Stomach smooth muscle (tissue), 2 donors: Measurements from ENCODE around the gene ZNF385B.

Source experiments
- H3K27ac ChIP-seq: one replicate; pipeline ENCODE4 v1.7.0; 2013; ENCODE audit warnings: mild to moderate bottlenecking, low read length, inconsistent platforms
- H3K27me3 ChIP-seq, 2 donors: one replicate each; pipeline ENCODE4 v1.7.0; 2013; ENCODE audit warnings: low read length in 2 of 2; ENCODE audit not compliant: insufficient read depth in 2 of 2, control insufficient read depth in 1 of 2
- H3K36me3 ChIP-seq, 2 donors: one replicate each; pipeline ENCODE4 v1.7.0; 2013; ENCODE audit warnings: low read length in 2 of 2; ENCODE audit not compliant: control insufficient read depth in 2 of 2, insufficient read depth in 2 of 2
- H3K4me1 ChIP-seq: one replicate; pipeline ENCODE4 v1.7.0; 2013; ENCODE audit warnings: low read length; ENCODE audit not compliant: control insufficient read depth, insufficient read depth
- H3K4me3 ChIP-seq, 2 donors: one replicate each; pipeline ENCODE4 v1.7.0; 2013; ENCODE audit warnings: low read length in 2 of 2
- H3K9ac ChIP-seq, 2 donors: one replicate each; pipeline ENCODE4 v1.7.0; 2013; ENCODE audit warnings: low read length in 2 of 2, mild to moderate bottlenecking in 1 of 2
- H3K9me3 ChIP-seq, 2 donors: one replicate each; pipeline ENCODE4 v1.7.0; 2013; ENCODE audit warnings: low read length in 2 of 2; ENCODE audit not compliant: control insufficient read depth in 2 of 2
- donor health status: healthy.
- donor health status: Pancreatic carcinoma.

ZNF385B gene

GRCh38 chr2:179443180-179443579 is 418.2 kb downstream of the ZNF385B start:
- Histone ChIP-seq H3K9me3 (no peaks in the 10 kb centered on the region), H3K27ac (no peak overlapping the region), H3K4me1 (no peaks in the 10 kb centered on the region), H3K4me3 (no peak overlapping the region), H3K36me3 (no peaks in the 10 kb centered on the region), H3K27me3 (no peaks in the 10 kb centered on the region), H3K9ac (no peak overlapping the region)

- no peak overlapping the region for H3K27ac ChIP-seq
- H3K4me3 ChIP-seq, result no peak overlapping the region
- no peaks in the 10 kb centered on the region for H3K4me1 ChIP-seq
- H3K9me3 ChIP-seq, result no peaks in the 10 kb centered on the region
- no peak overlapping the region for H3K9ac ChIP-seq
- no peaks in the 10 kb centered on the region for H3K27me3 ChIP-seq
- H3K36me3 ChIP-seq, result no peaks in the 10 kb centered on the region
Measured at GRCh38 chr2:179442206-179442605, 419.2 kb downstream of the ZNF385B start.

GRCh38 chr2:179441551-179441950 is 419.9 kb downstream of the ZNF385B start:
- Histone ChIP-seq H3K9ac (no peak overlapping the region), H3K27ac (no peak overlapping the region), H3K36me3 (no peaks in the 10 kb centered on the region), H3K27me3 (no peaks in the 10 kb centered on the region), H3K4me3 (no peak overlapping the region), H3K9me3 (no peaks in the 10 kb centered on the region), H3K4me1 (no peaks in the 10 kb centered on the region)

GRCh38 chr2:179440642-179441251 is 420.7 kb downstream of the ZNF385B start:
- Histone ChIP-seq H3K4me3 (no peak overlapping the region), H3K9ac (no peak overlapping the region)

GRCh38 chr2:179438654-179439053 is 422.8 kb downstream of the ZNF385B start:
- no peak overlapping the region for H3K9ac ChIP-seq
- H3K36me3 ChIP-seq, result no peaks in the 10 kb centered on the region
- no peaks in the 10 kb centered on the region for H3K27me3 ChIP-seq
- H3K27ac ChIP-seq, result no peak overlapping the region
- no peaks in the 10 kb centered on the region for H3K4me1 ChIP-seq
- H3K4me3 ChIP-seq, result no peak overlapping the region
- no peaks in the 10 kb centered on the region for H3K9me3 ChIP-seq

More at GRCh38 chr2:179440642-179441251, 420.7 kb downstream of the ZNF385B start:
- no peak overlapping the region for H3K27ac ChIP-seq
- no peaks in the 10 kb centered on the region for H3K27me3 ChIP-seq
- H3K36me3 ChIP-seq, result no peaks in the 10 kb centered on the region
- H3K4me1 ChIP-seq, result no peaks in the 10 kb centered on the region
- H3K9me3 ChIP-seq, result no peaks in the 10 kb centered on the region

- no peaks in the 10 kb centered on the region for H3K36me3 ChIP-seq
- H3K27me3 ChIP-seq, result no peaks in the 10 kb centered on the region
- no peak overlapping the region for H3K27ac ChIP-seq
- no peaks in the 10 kb centered on the region for H3K4me1 ChIP-seq
- H3K9me3 ChIP-seq, result no peaks in the 10 kb centered on the region
- no peak overlapping the region for H3K9ac ChIP-seq
- H3K4me3 ChIP-seq, result no peak overlapping the region
Measured at GRCh38 chr2:179437430-179437829, 424.0 kb downstream of the ZNF385B start.

- Histone ChIP-seq H3K4me3 (no peak overlapping the region), H3K9ac (no peak overlapping the region), H3K27ac (no peak overlapping the region), H3K9me3 (no peaks in the 10 kb centered on the region), H3K4me1 (no peaks in the 10 kb centered on the region), H3K27me3 (no peaks in the 10 kb centered on the region), H3K36me3 (no peaks in the 10 kb centered on the region)
Measured at GRCh38 chr2:179435566-179435965, 425.8 kb downstream of the ZNF385B start.

GRCh38 chr2:179435000-179435399 is 426.4 kb downstream of the ZNF385B start:
- Histone ChIP-seq H3K27ac (no peak overlapping the region), H3K9ac (no peak overlapping the region), H3K36me3 (no peaks in the 10 kb centered on the region), H3K27me3 (no peaks in the 10 kb centered on the region), H3K4me1 (no peaks in the 10 kb centered on the region), H3K9me3 (no peaks in the 10 kb centered on the region), H3K4me3 (no peak overlapping the region)

- Histone ChIP-seq H3K4me1 (no peaks in the 10 kb centered on the region), H3K9ac (no peak overlapping the region), H3K36me3 (no peaks in the 10 kb centered on the region), H3K27me3 (no peaks in the 10 kb centered on the region), H3K9me3 (no peaks in the 10 kb centered on the region), H3K4me3 (no peak overlapping the region), H3K27ac (no peak overlapping the region)
Measured at GRCh38 chr2:179434357-179434756, 427.1 kb downstream of the ZNF385B start.

GRCh38 chr2:179432751-179433150 is 428.7 kb downstream of the ZNF385B start:
- no peak overlapping the region for H3K4me3 ChIP-seq
- H3K9ac ChIP-seq, result no peak overlapping the region
- no peak overlapping the region for H3K27ac ChIP-seq
- peaks cover 0 to 3% of the 10 kb centered on the region in 2 donors for H3K27me3 ChIP-seq
- peaks cover 4% of the 10 kb centered on the region for H3K4me1 ChIP-seq
- no peaks in the 10 kb centered on the region for H3K36me3 ChIP-seq
- H3K9me3 ChIP-seq, result no peaks in the 10 kb centered on the region

- Histone ChIP-seq H3K9ac (no peak overlapping the region), H3K27me3 (peaks cover 0 to 3% of the 10 kb centered on the region in 2 donors), H3K9me3 (no peaks in the 10 kb centered on the region), H3K4me3 (no peak overlapping the region), H3K4me1 (peaks cover 4% of the 10 kb centered on the region), H3K27ac (no peak overlapping the region), H3K36me3 (no peaks in the 10 kb centered on the region)
Measured at GRCh38 chr2:179429597-179429996, 431.8 kb downstream of the ZNF385B start.
